Lower leg skin (tissue), 3 donors: ENCODE measurements around the gene MAGEA2B.
"Not testable (repeated sequence)": the region's sequence is repeated elsewhere in the genome, so short reads cannot be mapped to it uniquely, and the experiment has no call there.

Source experiments
- POLR2A ChIP-seq, 2 donors: fragments of 450-650 bp; IDR thresholded peaks; one replicate each; pipeline ENCODE4 v1.6.1; 2016 to 2017; ENCODE audit warnings: antibody characterized with exemption in 2 of 2, mild to moderate bottlenecking in 1 of 2, moderate library complexity in 1 of 2
- TF ChIP-seq, protein P1 (sequence below), 3 donors: fragments of 450-650 bp; IDR thresholded peaks; one replicate each; pipeline ENCODE4 v1.5.1; 2016; ENCODE audit warnings: antibody characterized with exemption in 3 of 3, mild to moderate bottlenecking in 3 of 3, moderate library complexity in 2 of 3

DNA sequence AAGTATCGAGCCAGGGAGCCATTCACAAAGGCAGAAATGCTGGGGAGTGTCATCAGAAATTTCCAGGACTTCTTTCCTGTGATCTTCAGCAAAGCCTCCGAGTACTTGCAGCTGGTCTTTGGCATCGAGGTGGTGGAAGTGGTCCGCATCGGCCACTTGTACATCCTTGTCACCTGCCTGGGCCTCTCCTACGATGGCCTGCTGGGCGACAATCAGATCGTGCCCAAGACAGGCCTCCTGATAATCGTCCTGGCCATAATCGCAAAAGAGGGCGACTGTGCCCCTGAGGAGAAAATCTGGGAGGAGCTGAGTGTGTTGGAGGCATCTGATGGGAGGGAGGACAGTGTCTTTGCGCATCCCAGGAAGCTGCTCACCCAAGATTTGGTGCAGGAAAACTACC is 22.1 kb downstream of the MAGEA2B start:
- TF ChIP-seq, protein P1, sequence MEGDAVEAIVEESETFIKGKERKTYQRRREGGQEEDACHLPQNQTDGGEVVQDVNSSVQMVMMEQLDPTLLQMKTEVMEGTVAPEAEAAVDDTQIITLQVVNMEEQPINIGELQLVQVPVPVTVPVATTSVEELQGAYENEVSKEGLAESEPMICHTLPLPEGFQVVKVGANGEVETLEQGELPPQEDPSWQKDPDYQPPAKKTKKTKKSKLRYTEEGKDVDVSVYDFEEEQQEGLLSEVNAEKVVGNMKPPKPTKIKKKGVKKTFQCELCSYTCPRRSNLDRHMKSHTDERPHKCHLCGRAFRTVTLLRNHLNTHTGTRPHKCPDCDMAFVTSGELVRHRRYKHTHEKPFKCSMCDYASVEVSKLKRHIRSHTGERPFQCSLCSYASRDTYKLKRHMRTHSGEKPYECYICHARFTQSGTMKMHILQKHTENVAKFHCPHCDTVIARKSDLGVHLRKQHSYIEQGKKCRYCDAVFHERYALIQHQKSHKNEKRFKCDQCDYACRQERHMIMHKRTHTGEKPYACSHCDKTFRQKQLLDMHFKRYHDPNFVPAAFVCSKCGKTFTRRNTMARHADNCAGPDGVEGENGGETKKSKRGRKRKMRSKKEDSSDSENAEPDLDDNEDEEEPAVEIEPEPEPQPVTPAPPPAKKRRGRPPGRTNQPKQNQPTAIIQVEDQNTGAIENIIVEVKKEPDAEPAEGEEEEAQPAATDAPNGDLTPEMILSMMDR (IDR thresholded peaks at IDR 0.05): not testable (repeated sequence)
- not testable (repeated sequence) for TF ChIP-seq POLR2A (IDR thresholded peaks at IDR 0.05)
